Mesendoderm (in vitro differentiated cells): ENCODE results near the gene GGA2.

Source experiments
- DNase-seq: peaks from one replicate; pipeline ENCODE4 v3.0.0; 2013
- H2AK5ac ChIP-seq: 2 replicates; pipeline ENCODE4 v1.6.1; 2013; ENCODE audit warnings: low read length, inconsistent platforms
- H2BK120ac ChIP-seq: 2 replicates; pipeline ENCODE4 v1.6.1; 2013; ENCODE audit warnings: low read depth, mild to moderate bottlenecking, low read length, moderate library complexity, mixed read lengths
- H2BK15ac ChIP-seq: replicated peaks from 2 replicates; pipeline ENCODE4 v1.6.1; 2013; ENCODE audit warnings: low read depth, mild to moderate bottlenecking, moderate library complexity
- H2BK5ac ChIP-seq: 2 replicates; pipeline ENCODE4 v1.6.1; 2013; ENCODE audit warnings: low read length, inconsistent platforms
- H3K18ac ChIP-seq: 2 replicates; pipeline ENCODE4 v1.6.1; 2013; ENCODE audit warnings: mild to moderate bottlenecking, low read length, mixed read lengths
- H3K23ac ChIP-seq: one replicate; pipeline ENCODE4 v1.6.1; 2013; ENCODE audit warnings: low read length
- H3K27ac ChIP-seq: 2 replicates; pipeline ENCODE4 v1.5.1; 2013; ENCODE audit warnings: low read depth, mild to moderate bottlenecking, inconsistent platforms, low read length, moderate library complexity
- H3K27me3 ChIP-seq: 2 replicates; pipeline ENCODE4 v1.6.1; 2013; ENCODE audit warnings: low read length, control low read depth, mild to moderate bottlenecking, inconsistent platforms; ENCODE audit not compliant: insufficient read depth, poor library complexity
- H3K36me3 ChIP-seq: 2 replicates; pipeline ENCODE4 v1.6.1; 2013; ENCODE audit warnings: low read length, inconsistent platforms; ENCODE audit not compliant: control insufficient read depth, insufficient read depth
- H3K4ac ChIP-seq: one replicate; pipeline ENCODE4 v1.6.1; 2013; ENCODE audit warnings: low read depth, mild to moderate bottlenecking, low read length, moderate library complexity
- H3K4me1 ChIP-seq: 2 replicates; pipeline ENCODE4 v1.6.1; 2013; ENCODE audit warnings: low read depth, low read length, inconsistent platforms; ENCODE audit not compliant: control insufficient read depth
- H3K4me2 ChIP-seq: 2 replicates; pipeline ENCODE4 v1.6.1; 2013; ENCODE audit warnings: low read length
- H3K4me3 ChIP-seq: 2 replicates; pipeline ENCODE4 v1.5.1; 2013; ENCODE audit warnings: mild to moderate bottlenecking, low read length
- H3K56ac ChIP-seq: one replicate; pipeline ENCODE4 v1.6.1; 2013; ENCODE audit warnings: low read length
- H3K79me1 ChIP-seq: 2 replicates; pipeline ENCODE4 v1.6.1; 2013; ENCODE audit warnings: low read length, inconsistent platforms
- H3K79me2 ChIP-seq: 2 replicates; pipeline ENCODE4 v1.6.1; 2013; ENCODE audit warnings: mild to moderate bottlenecking, low read length; ENCODE audit not compliant: control insufficient read depth, insufficient read depth
- H3K9ac ChIP-seq: 2 replicates; pipeline ENCODE4 v1.6.1; 2013; ENCODE audit warnings: low read length, inconsistent platforms
- H4K5ac ChIP-seq: one replicate; pipeline ENCODE4 v1.6.1; 2013; ENCODE audit warnings: low read length
- H4K8ac ChIP-seq: one replicate; pipeline ENCODE4 v1.6.1; 2013; ENCODE audit warnings: low read depth, mild to moderate bottlenecking, control low read depth, low read length, moderate library complexity
- WGBS: extraction: QIAGEN DNeasy Blood & Tissue Kit; methylation state at CpG from one replicate; pipeline ENCODE4 v1.1.7; 2013; ENCODE audit warnings: low lambda C conversion rate, missing lambda C conversion rate; ENCODE audit not compliant: insufficient coverage; ENCODE audit errors: extremely low coverage; 5-methylcytosine and 5-hydroxymethylcytosine counted together

The GGA2 gene

DNA sequence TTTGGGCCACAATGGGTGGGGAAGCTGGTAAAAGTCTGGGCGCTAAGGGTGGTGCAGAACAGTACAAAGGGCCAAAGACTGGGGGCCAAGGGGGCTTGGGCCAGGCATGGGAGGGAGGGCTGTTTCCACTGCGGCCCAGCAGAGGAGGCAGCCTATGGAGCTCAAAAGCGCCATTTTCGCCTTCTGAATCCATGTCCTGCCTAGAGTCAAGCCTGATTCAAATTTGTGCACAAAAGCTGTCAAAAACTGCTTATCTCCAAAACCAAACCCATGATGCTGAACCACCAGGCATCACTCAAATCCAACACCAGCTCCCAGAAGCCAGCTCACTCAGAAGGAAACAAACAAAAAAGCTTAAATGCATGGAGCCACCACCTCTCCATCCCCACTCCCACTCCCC is 73.3 kb downstream of the GGA2 start:
- Histone ChIP-seq H4K8ac (no peak overlapping the region), H3K18ac (no peak overlapping the region), H3K9ac (no peak overlapping the region), H3K79me1 (no peaks in the 10 kb centered on the region), H4K5ac (no peak overlapping the region), H3K4me1 (no peaks in the 10 kb centered on the region), H3K4me2 (no peak overlapping the region), H3K27ac (no peak overlapping the region), H2BK5ac (no peak overlapping the region), H3K27me3 (no peaks in the 10 kb centered on the region), H3K23ac (no peak overlapping the region), H2BK120ac (no peak overlapping the region), H3K4ac (no peak overlapping the region), H3K56ac (no peak overlapping the region), H3K4me3 (no peak overlapping the region), H2AK5ac (no peak overlapping the region), H3K79me2 (no peaks in the 10 kb centered on the region), H2BK15ac (no peak overlapping the region), H3K36me3 (no peaks in the 10 kb centered on the region)
- no CpG with 5 or more reads among the region's 4 CpGs for WGBS
- DNase-seq, result no peak

DNA sequence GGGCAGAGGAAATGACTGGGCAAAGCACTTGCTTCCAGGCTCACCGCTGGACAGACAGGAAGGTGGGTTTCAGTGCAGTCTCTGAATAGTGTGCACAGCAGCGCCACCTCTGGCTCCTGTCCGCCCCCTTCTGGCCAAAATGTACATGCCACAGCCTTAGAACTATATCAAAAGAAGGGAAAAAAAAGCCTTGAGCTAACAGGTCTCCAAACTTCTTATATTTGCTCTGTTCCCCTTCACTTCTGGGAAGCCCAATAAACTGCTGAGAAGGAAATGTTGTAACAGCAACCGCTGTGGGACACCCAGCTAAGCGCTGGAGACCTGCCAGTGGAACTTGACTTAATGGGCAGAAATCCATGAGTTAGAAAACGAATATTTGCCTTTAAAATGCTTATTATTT is 74.8 kb downstream of the GGA2 start:
- no peaks in the 10 kb centered on the region for H3K27me3 ChIP-seq
- DNase-seq, result peak; percentile 67
- H4K5ac ChIP-seq, result no peak overlapping the region
- no peak overlapping the region for H2BK5ac ChIP-seq
- H2BK120ac ChIP-seq, result no peak overlapping the region
- no peak overlapping the region for H4K8ac ChIP-seq
- H3K36me3 ChIP-seq, result no peaks in the 10 kb centered on the region
- no peak overlapping the region for H3K4me2 ChIP-seq
- no peak overlapping the region for H3K18ac ChIP-seq
- no peak overlapping the region for H3K4ac ChIP-seq
- H3K9ac ChIP-seq, result no peak overlapping the region
- no peaks in the 10 kb centered on the region for H3K79me2 ChIP-seq
- no peaks in the 10 kb centered on the region for H3K79me1 ChIP-seq
- H2AK5ac ChIP-seq, result no peak overlapping the region
- H3K4me3 ChIP-seq, result no peak overlapping the region
- no peak overlapping the region for H3K56ac ChIP-seq
- no peak overlapping the region for H3K23ac ChIP-seq
- no peaks in the 10 kb centered on the region for H3K4me1 ChIP-seq
- no peak overlapping the region for H3K27ac ChIP-seq
- whole genome bisulfite sequencing, result no CpG with 5 or more reads among the region's 6 CpGs
- H2BK15ac ChIP-seq, result no peak overlapping the region

DNA sequence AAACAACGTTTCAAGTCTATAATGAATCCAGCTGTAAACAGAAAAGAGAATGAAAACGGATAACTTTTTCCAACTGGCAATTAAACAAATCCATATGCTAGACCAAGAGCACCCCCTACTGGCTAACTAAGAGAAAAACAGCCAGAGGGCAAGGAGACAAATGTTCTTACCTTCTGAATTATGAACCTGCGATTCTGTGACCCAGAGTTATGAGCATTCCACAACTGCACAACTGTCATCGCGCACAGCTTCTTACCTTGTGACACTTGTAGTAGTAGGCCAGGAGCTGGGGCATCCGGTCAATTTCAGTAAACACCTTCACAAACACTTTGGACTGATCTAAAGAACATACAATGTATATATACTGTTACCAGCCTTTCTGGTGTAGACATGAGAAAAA is 75.9 kb downstream of the GGA2 start:
- DNase-seq, result peak; percentile 70
- no CpG with 5 or more reads among the region's 6 CpGs for WGBS
- H3K4me1 ChIP-seq, result no peaks in the 10 kb centered on the region

DNA sequence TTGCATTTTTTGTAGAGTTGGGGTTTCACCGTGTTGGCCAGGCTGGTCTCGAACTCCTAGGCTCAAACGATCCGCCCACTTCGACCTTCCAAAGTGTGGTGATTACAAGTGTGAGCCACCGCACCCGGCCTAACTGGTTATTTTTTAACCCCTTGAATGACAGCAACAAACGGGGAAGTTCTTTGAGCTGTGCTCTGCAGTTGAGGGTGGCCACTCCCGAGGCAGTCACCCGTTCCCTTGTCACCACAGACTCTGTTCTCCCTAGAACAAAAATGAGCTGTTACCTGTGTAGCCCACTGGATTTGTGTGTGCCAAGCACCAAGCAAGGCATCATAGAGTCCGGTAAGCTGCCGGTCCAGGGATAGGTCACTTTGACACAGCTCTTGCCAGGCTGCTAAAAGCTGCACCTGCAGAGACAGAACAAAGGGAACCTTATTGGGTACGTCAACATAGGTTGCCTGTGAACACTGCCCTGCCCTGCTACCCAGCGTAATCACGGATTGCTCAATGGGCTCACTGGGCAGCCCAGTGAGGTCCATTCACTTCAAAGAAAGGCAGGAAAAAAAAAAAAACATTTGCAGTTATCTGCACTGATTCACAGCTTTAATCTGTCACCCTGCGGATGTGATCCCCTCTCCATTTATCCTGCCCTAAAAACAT is 76.9 kb downstream of the GGA2 start:
- H3K56ac ChIP-seq, result no peak overlapping the region
- no peak overlapping the region for H2BK15ac ChIP-seq
- H3K79me1 ChIP-seq, result no peaks in the 10 kb centered on the region
- no peak overlapping the region for H3K4ac ChIP-seq
- no peak overlapping the region for H3K4me3 ChIP-seq
- H2AK5ac ChIP-seq, result no peak overlapping the region
- H3K36me3 ChIP-seq, result no peaks in the 10 kb centered on the region
- H4K5ac ChIP-seq, result no peak overlapping the region
- H3K27ac ChIP-seq, result no peak overlapping the region
- H3K4me2 ChIP-seq, result no peak overlapping the region
- DNase-seq, result no peak
- no peak overlapping the region for H2BK5ac ChIP-seq
- H3K79me2 ChIP-seq, result no peaks in the 10 kb centered on the region
- H3K18ac ChIP-seq, result no peak overlapping the region
- no peaks in the 10 kb centered on the region for H3K4me1 ChIP-seq
- H3K23ac ChIP-seq, result no peak overlapping the region
- no peak overlapping the region for H3K9ac ChIP-seq
- WGBS, result no CpG with 5 or more reads among the region's 16 CpGs
- H3K27me3 ChIP-seq, result no peaks in the 10 kb centered on the region
- H2BK120ac ChIP-seq, result no peak overlapping the region
- H4K8ac ChIP-seq, result no peak overlapping the region

More for the DNA sequence above, 75.9 kb downstream of the GGA2 start:
- H3K4me2 ChIP-seq, result no peak overlapping the region
- no peak overlapping the region for H4K5ac ChIP-seq
- H3K27me3 ChIP-seq, result no peaks in the 10 kb centered on the region
- no peak overlapping the region for H3K56ac ChIP-seq
- no peak overlapping the region for H4K8ac ChIP-seq
- no peak overlapping the region for H2BK5ac ChIP-seq
- no peak overlapping the region for H3K4ac ChIP-seq
- no peaks in the 10 kb centered on the region for H3K36me3 ChIP-seq
- no peak overlapping the region for H3K23ac ChIP-seq
- no peaks in the 10 kb centered on the region for H3K79me2 ChIP-seq
- H3K79me1 ChIP-seq, result no peaks in the 10 kb centered on the region
- no peak overlapping the region for H3K4me3 ChIP-seq
- H2AK5ac ChIP-seq, result no peak overlapping the region
- H3K27ac ChIP-seq, result no peak overlapping the region
- H2BK15ac ChIP-seq, result no peak overlapping the region
- no peak overlapping the region for H3K9ac ChIP-seq
- H3K18ac ChIP-seq, result no peak overlapping the region
- no peak overlapping the region for H2BK120ac ChIP-seq

DNA sequence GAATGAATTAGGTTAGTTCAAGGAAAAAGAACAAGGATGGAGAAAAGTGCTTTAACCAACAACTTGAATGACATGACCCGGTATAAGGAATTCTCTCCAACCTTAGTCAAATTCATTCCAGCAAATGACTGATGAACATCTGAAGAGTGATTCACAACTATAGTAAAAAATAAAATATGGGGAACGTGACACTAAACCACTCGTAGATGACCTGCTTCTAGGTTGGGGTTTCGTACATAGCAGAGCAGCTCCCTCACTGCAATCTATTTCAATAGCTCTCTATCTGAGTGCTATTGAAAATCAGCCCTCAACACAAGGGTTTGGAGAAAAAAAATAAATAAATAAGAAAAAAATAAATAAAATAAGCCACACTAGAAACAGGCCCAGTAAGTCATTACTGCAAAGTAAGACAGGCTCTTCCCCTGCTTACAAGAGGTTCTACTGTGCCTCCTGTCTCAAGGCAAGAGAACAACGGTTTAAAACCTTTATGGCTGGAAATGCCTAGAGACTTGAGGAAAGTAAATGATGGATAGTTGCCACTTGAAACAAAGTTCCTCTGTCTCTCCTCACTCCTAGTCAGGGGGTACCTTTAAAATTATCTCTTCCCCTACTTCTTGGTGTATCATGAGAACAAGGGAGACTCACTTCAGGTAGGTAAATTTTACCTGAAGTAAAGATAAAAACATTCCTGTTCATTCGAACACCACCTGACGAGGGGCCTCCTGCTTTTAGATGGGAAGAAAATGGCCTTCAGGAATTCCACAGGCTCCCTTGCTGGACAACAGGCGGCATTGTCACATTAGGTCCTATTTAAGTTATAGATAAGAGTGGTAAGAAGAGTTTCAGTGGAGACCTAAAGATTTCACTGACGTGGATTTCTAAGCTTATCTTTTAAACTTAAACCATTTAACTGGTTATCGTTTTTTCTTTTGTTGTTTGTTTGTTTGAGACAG is 77.8 kb downstream of the GGA2 start:
- H3K9ac ChIP-seq, result no peak overlapping the region
- H2BK5ac ChIP-seq, result no peak overlapping the region
- H3K4me1 ChIP-seq, result no peaks in the 10 kb centered on the region
- no peak overlapping the region for H4K5ac ChIP-seq
- H3K4ac ChIP-seq, result no peak overlapping the region
- no peak overlapping the region for H3K4me2 ChIP-seq
- H3K4me3 ChIP-seq, result no peak overlapping the region
- no peak overlapping the region for H4K8ac ChIP-seq
- H2BK120ac ChIP-seq, result no peak overlapping the region
- H3K18ac ChIP-seq, result no peak overlapping the region
- no peak overlapping the region for H3K27ac ChIP-seq
- H3K79me1 ChIP-seq, result no peaks in the 10 kb centered on the region
- no peaks in the 10 kb centered on the region for H3K36me3 ChIP-seq
- no peak overlapping the region for H3K56ac ChIP-seq
- H3K23ac ChIP-seq, result no peak overlapping the region
- no peak overlapping the region for H2AK5ac ChIP-seq
- no peak for DNase-seq
- no peak overlapping the region for H2BK15ac ChIP-seq
- H3K79me2 ChIP-seq, result no peaks in the 10 kb centered on the region
- no peaks in the 10 kb centered on the region for H3K27me3 ChIP-seq
- WGBS, result no CpG with 5 or more reads among the region's 10 CpGs
